Pancreas (tissue), 10 donors: ENCODE results near the gene SGPL1. TPM values are rescaled to one million over a fixed set of nuclear protein-coding genes. Genes with fewer than 3 reads are reported as not detected.

Experiments
- ATAC-seq, 4 donors: fragments of 200-7000 bp; cut with Tn5 transposase; one replicate each; pipeline versions ENCODE4 v1.8.0 to v1.9.1; 2020; ENCODE audit warnings: mild to moderate bottlenecking in 4 of 4, moderate library complexity in 4 of 4
- DNase-seq, 6 donors: peaks; one replicate each; pipeline ENCODE4 v3.0.0-alpha.2; 2020
- FAIRE-seq: peaks from 2 replicates; lab custom pipeline; 2012; peaks lifted over from hg19 to GRCh38; lab: Jason Lieb, UNC
- H3K27ac ChIP-seq, 4 donors: fragments of 200-600 bp; sonication (generic); 1 replicate in 3 of 4; 2 replicates in 1 of 4; pipeline versions ENCODE4 v1.5.0 to v1.8.0; 2020
- H3K27me3 ChIP-seq, 4 donors: fragments of 200-600 bp; one replicate each; pipeline ENCODE4 v1.8.0; 2021
- H3K36me3 ChIP-seq, 3 donors: fragments of 200-600 bp; sonication (generic) in 1 of 3; one replicate each; pipeline versions ENCODE4 v1.5.0 to v1.8.0; 2020 to 2021
- H3K4me1 ChIP-seq, 3 donors: fragments of 200-600 bp; one replicate each; pipeline ENCODE4 v1.8.0; 2021
- H3K4me3 ChIP-seq, 4 donors: fragments of 200-600 bp; sonication (generic) in 2 of 4; one replicate each; pipeline versions ENCODE4 v1.5.0 to v1.8.0; 2020 to 2021
- H3K9me3 ChIP-seq, 4 donors: fragments of 200-600 bp; one replicate each; pipeline ENCODE4 v1.8.0; 2021
- CTCF ChIP-seq, 4 donors: fragments of 200-600 bp; sonication (generic) in 3 of 4; IDR thresholded peaks; one replicate each; pipeline versions ENCODE4 v1.5.0 to v1.8.0; 2021; ENCODE audit warnings: antibody characterized with exemption in 4 of 4
- WGBS, 2 donors: extraction: QIAGEN DNeasy Blood & Tissue Kit; methylation state at CpG; one replicate each; pipeline ENCODE4 v1.1.7; 2013; 5-methylcytosine and 5-hydroxymethylcytosine counted together
- intact Hi-C, 3 donors: fragments of 100-400 bp; cut with DNase I; formaldehyde crosslinking; loops; one replicate each; pipeline versions ENCODE4 v1.11.1 to v1.14.2; 2022
- polyA plus RNA-seq, 2 donors: library from polyadenylated mRNA; stranded (reverse); fragments of 200-250 nt; gene quantifications; one replicate each; pipeline ENCODE4 v1.2.3, GENCODE V29; 2013
- total RNA-seq, 6 donors: library from RNA; stranded (reverse); fragmentation: NEBNext Ultra II Directional in 4 of 6; extraction: Animal tissue kit (Norgen Biotek cat#: 25700) in 4 of 6; gene quantifications; one replicate each; pipeline versions ENCODE4 v1.2.1 to v1.2.4, GENCODE V29; 2021 to 2023
- donor health status: healthy with polysubstance abuse.
- donor health status: DM: no; HTN: no; CAD: no; lungs with moderate emphysema.
- donor health status: DM: no; HTN: no; CAD: no.
- donor health status: control.
- donor health status: control.
- donor health status: Bipolar disorder and iron deficiency.
- donor health status: DM: yes; HTN: yes; CAD: no.
- donor health status: DM: no; HTN: no; CAD: no.
- donor health status: DM: no; HTN: no; CAD: no.
- donor health status: DM: yes; HTN: yes; CAD: no.

SGPL1 gene
- total and polyA plus RNA-seq, 8 donors, result 12.0 to 55.8 (median 30.1) TPM

GRCh38 chr10:70845816-70846215 is 30.1 kb downstream of the SGPL1 start:
- Histone ChIP-seq H3K36me3 (peaks cover 0 to 10% (median 0%) of the 10 kb centered on the region in 3 donors), H3K27ac (no peak overlapping the region), H3K4me3 (no peak overlapping the region), H3K27me3 (no peaks in the 10 kb centered on the region), H3K4me1 (peaks cover 9 to 28% (median 9%) of the 10 kb centered on the region in 3 donors), H3K9me3 (no peaks in the 10 kb centered on the region)
- intact Hi-C loops, result no loop called here
- no peak for TF ChIP-seq CTCF (IDR thresholded peaks at IDR 0.05)
- ATAC-seq (no peak), FAIRE-seq (no peak), DNase-seq (no peak)
- WGBS, 2 donors, result 45 to 51% methylated on average over 1 of the region's 1 CpG

- FAIRE-seq, result no peak
- no peak for ATAC-seq
- intact Hi-C loops, result no loop called here
- 76 to 83% methylated on average over 2 of the region's 2 CpGs for WGBS, 2 donors
- no peak for DNase-seq
- Histone ChIP-seq H3K27ac (no peak overlapping the region), H3K27me3 (no peaks in the 10 kb centered on the region), H3K4me3 (no peak overlapping the region), H3K36me3 (peaks cover 0 to 10% (median 0%) of the 10 kb centered on the region in 3 donors), H3K4me1 (peaks cover 16 to 37% (median 18%) of the 10 kb centered on the region in 3 donors), H3K9me3 (no peaks in the 10 kb centered on the region)
- no peak for TF ChIP-seq CTCF (IDR thresholded peaks at IDR 0.05)
These were observed 31.0 kb downstream of the SGPL1 start for GRCh38 chr10:70846795-70847194.

GRCh38 chr10:70847659-70848360 is 32.1 kb downstream of the SGPL1 start:
- DNase-seq (no peak), FAIRE-seq (no peak), ATAC-seq (no peak)
- 92 to 96% methylated on average over 1 of the region's 1 CpG for WGBS, 2 donors
- no peak for TF ChIP-seq CTCF (IDR thresholded peaks at IDR 0.05)
- Histone ChIP-seq H3K27me3 (no peaks in the 10 kb centered on the region), H3K4me3 (no peak overlapping the region), H3K4me1 (peaks cover 22 to 47% (median 26%) of the 10 kb centered on the region in 3 donors), H3K36me3 (peaks cover 0 to 10% (median 0%) of the 10 kb centered on the region in 3 donors), H3K9me3 (no peaks in the 10 kb centered on the region), H3K27ac (no peak overlapping the region)
- intact Hi-C loops, result no loop called here

GRCh38 chr10:70849582-70850016 is 33.9 kb downstream of the SGPL1 start:
- H3K4me1 ChIP-seq, result peaks cover 19 to 52% (median 32%) of the 10 kb centered on the region in 3 donors
- TF ChIP-seq CTCF (IDR thresholded peaks at IDR 0.05), result no peak
- WGBS, 2 donors, result 53 to 63% methylated on average over 2 of the region's 2 CpGs
- H3K27me3 ChIP-seq, result no peaks in the 10 kb centered on the region
- intact Hi-C loops, result no loop called here
- H3K9me3 ChIP-seq, result no peaks in the 10 kb centered on the region
- H3K27ac ChIP-seq, result no peak overlapping the region
- FAIRE-seq (no peak), ATAC-seq (no peak), DNase-seq (no peak)
- H3K4me3 ChIP-seq, result no peak overlapping the region
- peaks cover 0 to 13% (median 0%) of the 10 kb centered on the region in 3 donors for H3K36me3 ChIP-seq

- 45 to 62% methylated on average over 3 of the region's 3 CpGs for WGBS, 2 donors
- intact Hi-C loops, result no loop called here
- H3K36me3 ChIP-seq, result peaks cover 0 to 13% (median 0%) of the 10 kb centered on the region in 3 donors
- no peak overlapping the region for H3K27ac ChIP-seq
- H3K27me3 ChIP-seq, result no peaks in the 10 kb centered on the region
- no peaks in the 10 kb centered on the region for H3K9me3 ChIP-seq
- H3K4me1 ChIP-seq, result peaks cover 19 to 52% (median 32%) of the 10 kb centered on the region in 3 donors
- H3K4me3 ChIP-seq, result no peak overlapping the region
- FAIRE-seq, result no peak
- no peak for TF ChIP-seq CTCF (IDR thresholded peaks at IDR 0.05)
- DNase-seq, result no peak
- ATAC-seq, result no peak
These were observed 34.3 kb downstream of the SGPL1 start for GRCh38 chr10:70850097-70850496.
